NCI-H1105 (cell line): ENCODE results near the gene EXOSC2.

Source experiments
- DNase-seq: peaks from one replicate; lab custom pipeline; 2025; lab: John Stamatoyannopoulos, UW

EXOSC2 gene

GRCh38 chr9:130693426-130694191 lies at the start of gene EXOSC2:
TSS of gene EXOSC2 (plus strand) at chr9:130693780. CDS start at chr9:130693792, 12 bp downstream.
- peak; percentile 92 for DNase-seq

GRCh38 chr9:130651221-130651620 lies 42.4 kb upstream of the EXOSC2 start:
- no peak for DNase-seq

- no peak for DNase-seq
Observed at GRCh38 chr9:130651752-130652151, 41.8 kb upstream of the EXOSC2 start.

GRCh38 chr9:130654879-130655278 lies 38.7 kb upstream of the EXOSC2 start:
- DNase-seq = no peak

- no peak for DNase-seq
Observed at GRCh38 chr9:130658893-130659698, 34.5 kb upstream of the EXOSC2 start.

GRCh38 chr9:130659699-130660248 lies 33.8 kb upstream of the EXOSC2 start:
- no peak for DNase-seq

- DNase-seq = no peak
Observed at GRCh38 chr9:130660326-130660682, 33.3 kb upstream of the EXOSC2 start.

GRCh38 chr9:130660683-130661450 lies 32.7 kb upstream of the EXOSC2 start:
- DNase-seq = no peak

GRCh38 chr9:130661451-130662098 lies 32.0 kb upstream of the EXOSC2 start:
- DNase-seq = no peak

- no peak for DNase-seq
Observed at GRCh38 chr9:130662099-130662969, 31.2 kb upstream of the EXOSC2 start.

GRCh38 chr9:130662970-130663257 lies 30.7 kb upstream of the EXOSC2 start:
- no peak for DNase-seq

GRCh38 chr9:130663258-130663976 lies 30.2 kb upstream of the EXOSC2 start:
- DNase-seq = no peak

GRCh38 chr9:130663977-130664250 lies 29.7 kb upstream of the EXOSC2 start:
- DNase-seq = no peak

- no peak for DNase-seq
Observed at GRCh38 chr9:130664251-130665028, 29.1 kb upstream of the EXOSC2 start, which contains the start of gene PRDM12. TSS of gene PRDM12 (plus strand) at chr9:130664594. CDS start at chr9:130664654, 60 bp downstream.

GRCh38 chr9:130665029-130665430 lies 28.6 kb upstream of the EXOSC2 start:
- no peak for DNase-seq

- DNase-seq = no peak
Observed at GRCh38 chr9:130665431-130666392, 27.9 kb upstream of the EXOSC2 start.

GRCh38 chr9:130666393-130667119 lies 27.0 kb upstream of the EXOSC2 start:
- DNase-seq = no peak

GRCh38 chr9:130667120-130667435 lies 26.5 kb upstream of the EXOSC2 start:
- no peak for DNase-seq
